ENCODE measurements around the gene PPP1R12B.
"Not testable (repeated sequence)": the region's sequence is repeated elsewhere in the genome, so short reads cannot be mapped to it uniquely, and the experiment has no call there.

PPP1R12B gene

DNA sequence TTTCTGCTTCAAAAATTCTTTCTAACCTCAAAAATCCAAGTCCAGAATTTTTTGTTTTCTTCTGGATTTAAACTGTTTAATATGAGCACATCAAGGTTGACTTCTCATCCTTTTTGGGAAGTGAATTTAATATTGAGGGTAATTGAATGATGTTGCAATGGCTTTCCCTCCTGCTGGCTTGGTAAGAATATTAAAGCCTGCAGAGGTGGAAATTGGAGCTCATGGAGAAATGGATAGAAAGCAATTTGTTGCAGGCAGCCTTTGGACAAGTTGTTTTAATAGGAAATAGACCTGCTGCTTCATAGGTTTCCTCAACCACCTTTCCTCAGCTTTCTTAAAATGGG, 237.1 kb downstream of the PPP1R12B start:
- DNase-seq (ENCODE audit: low spot score) = no peak

DNA sequence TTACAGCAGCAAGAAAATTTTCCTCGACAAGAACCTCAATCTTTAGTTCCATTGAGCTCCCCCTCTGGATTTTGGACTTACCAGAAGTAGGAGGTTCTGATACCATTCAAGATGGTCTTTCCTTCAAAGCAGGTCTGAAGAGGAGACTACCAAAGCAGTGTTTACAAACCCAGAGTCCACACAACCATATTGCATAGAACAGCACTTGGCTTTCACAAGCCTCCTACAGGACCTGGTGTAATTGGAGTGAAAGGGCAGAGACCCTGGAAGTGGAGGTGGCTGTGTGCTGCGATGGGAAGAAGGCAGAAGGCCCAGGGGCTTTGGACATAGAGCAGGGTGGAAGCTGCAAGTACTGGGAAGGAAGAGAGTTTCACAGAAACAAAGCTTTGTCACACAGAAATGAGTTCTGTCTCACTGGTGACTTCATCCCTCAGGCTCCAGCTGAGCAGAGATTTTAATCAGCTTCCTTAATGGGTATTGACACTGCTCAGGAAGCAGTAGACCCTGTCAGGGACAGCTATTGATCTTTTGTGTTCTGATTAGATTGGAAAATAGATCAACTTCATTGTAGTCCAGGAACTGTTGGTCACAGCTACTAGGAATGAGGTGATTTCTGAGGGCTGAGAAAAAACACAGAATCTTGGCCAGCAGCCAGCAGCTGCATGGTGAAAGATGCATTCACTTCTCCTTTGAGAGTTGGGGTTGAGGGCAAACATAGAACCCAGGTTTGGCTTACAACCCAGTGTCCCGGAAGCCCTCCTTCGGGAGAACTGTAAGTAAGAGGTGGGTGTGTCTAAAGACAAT, 237.7 kb downstream of the PPP1R12B start:
- DNase-seq (ENCODE audit: low spot score) = no peak

DNA sequence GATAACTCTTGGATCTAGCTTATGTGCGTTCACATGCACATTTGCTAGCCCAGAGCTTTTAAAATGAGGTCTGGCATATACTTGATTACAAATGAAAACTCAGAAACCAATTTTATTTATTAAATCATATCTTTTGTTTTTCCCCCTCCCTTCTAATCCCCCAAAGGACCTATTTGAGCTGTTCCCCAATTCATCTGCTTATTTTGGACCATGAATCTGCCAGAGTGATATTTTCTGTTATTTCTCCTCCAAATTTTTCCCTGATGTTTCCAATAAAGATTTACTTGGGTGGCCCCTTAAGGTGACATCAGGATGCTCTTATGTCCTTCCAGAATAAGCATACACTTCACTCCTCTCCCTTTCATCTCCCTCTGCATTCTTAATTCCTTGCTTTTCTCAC, 238.4 kb downstream of the PPP1R12B start:
- DNase-seq (ENCODE audit: low spot score) = no peak

DNA sequence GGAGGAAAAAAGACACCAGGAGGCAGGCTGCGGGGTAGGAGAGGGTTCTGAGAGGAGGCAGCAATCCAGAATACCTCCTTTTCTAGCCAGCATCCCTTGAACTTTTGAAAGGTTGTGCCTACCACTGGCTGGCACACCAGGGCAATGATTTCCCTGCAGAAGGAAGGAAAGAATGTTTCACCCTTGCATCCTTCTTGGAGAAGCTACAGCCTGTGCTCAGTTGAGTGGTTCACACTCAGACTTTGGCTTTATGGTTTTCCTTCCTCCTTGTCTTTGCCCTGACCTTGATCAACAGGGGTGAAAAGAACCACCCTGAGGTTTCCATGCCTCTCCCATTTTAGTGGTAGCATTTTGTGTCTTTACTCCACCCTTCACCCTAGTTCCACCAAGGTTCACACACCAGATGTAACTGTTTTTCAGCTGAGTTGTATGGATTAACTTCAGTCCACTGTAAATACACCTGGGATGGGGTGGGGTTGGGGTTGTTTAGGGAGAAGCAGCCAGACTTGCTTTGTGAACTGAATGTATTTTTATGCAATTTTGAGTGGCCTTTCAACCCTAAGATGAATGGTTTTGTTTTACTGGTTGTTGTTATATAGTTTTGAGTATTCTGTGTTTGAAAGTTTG, 239.5 kb downstream of the PPP1R12B start:
- DNase-seq (ENCODE audit: low spot score) = no peak

DNA sequence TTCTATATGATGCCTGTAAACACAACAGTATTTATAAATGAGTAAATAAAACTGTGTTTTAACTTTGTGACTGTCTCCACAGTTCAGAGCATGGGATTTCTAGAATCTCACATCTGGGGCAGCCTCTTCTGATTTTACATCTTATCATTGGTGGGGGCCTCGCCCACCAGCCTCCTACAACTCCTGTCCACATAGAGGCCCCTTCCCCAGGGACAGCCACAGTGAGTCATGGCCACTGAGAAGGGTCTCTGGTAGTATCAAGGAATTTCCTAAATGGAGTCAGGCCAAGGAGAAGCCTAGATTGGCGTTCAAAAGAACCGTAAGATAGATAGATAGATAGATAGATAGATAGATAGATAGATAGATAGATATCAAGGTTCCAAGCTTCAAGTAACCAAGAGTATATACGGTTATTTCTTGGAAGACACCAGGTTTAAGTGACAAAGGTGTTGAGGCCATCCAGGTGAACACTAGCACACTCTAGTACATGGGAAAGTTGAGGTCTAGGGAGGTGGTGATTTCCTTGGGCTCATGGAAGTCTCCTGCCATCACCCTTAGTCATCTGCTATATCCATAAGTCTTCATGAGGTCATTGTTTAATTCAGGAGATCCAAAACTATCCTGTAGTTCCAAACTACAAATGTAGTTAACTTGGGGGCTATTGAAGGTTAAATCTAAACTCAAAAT, 240.1 kb downstream of the PPP1R12B start:
- no peak for DNase-seq (ENCODE audit: low spot score)

DNA sequence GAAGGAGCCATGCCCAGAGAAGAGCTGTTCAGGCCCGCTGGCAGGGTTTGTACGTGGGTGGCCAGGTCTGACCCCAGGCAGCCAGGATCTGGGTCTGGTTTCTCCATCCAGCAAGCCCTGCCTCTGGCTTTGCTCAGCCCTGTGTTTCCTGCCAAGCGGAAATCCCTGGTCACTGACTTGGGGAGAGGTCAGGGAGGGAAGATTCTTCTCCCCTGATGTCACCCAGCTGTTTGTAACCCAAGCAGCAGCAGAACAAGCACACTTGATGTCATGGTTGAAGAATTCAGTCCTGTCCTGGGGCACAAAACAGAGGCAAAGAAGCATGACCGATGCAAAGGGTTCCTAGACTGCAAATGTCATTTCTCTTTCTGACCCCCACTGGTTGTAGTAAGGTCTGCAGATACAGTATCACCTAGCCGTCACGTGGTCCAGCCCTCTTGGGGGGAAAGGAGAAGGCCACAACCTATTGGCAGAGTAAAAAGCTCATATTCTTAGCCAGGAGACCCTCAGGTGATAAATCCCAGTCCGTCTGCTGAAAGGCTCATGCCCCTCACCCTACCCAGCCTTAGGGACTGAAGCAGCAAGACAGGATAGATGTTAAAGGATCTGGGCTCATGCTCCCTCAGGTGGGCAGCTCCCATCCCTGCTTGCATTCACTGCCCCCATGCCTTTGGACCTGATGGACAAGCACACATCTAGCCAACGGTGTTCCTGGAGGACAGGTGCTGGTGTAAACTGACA, 240.9 kb downstream of the PPP1R12B start:
- no peak for DNase-seq (ENCODE audit: low spot score)

DNA sequence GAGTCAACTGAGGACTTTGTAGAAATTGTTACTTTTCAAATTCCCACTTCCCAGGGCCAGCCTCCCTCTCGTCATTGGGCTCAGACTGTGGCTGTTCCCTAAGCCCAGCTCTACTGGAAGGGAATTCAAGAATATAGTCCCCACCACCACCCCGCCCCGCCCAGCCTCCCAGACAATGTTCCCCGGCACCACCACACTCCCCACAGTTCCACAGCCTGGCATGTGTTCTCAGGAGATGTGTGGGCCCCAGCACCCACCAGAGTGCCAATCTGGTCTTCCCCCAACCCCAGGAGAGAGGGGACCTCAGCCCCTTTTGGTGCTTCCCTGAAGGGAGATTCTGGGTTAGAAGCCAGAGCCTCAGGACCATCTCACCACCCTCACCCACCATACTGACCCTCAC, 241.6 kb downstream of the PPP1R12B start:
- DNase-seq (ENCODE audit: low spot score) = no peak

DNA sequence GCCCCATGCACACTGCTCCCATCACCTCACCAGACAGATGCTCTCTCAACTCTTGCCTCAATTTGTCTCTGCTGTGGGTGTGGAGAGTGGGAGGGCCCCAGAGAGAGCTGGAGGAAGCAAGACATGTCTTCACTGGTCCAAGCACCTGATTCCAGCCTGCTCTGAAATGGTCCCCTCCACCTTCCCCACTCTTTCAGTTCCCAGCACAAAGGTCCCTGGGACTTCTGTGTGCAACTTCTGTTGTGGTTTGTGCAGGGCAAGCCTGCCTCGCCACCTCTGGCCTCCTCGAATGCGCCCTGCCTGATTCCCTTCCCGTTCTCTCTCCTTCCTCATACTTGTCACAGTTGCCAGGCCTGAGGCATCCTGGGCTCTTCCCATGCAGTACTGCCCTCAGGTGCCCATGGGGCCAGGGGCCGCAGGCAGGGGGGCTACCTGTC, 242.5 kb downstream of the PPP1R12B start:
- DNase-seq (ENCODE audit: low spot score) = no peak

DNA sequence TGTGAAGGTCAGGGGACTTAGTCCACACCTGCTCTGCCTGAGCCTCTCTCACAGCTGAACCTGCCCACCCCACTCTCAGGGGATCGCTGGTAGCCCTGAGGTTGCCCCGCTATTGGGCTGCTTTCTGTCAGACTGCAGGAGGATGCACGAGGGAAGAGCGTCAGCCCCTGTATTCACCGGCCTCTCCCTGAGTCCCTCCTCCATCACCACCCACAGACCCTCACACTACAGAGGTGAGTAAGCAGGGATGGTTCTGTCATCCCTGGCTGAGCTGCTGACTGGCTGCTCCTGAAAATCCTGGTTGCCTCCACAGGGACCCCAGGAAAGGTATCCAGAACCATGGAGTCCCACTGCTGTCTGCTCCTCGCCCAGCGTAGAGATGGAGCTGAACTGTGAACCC, 243.0 kb downstream of the PPP1R12B start:
- DNase-seq (ENCODE audit: low spot score) = no peak

DNA sequence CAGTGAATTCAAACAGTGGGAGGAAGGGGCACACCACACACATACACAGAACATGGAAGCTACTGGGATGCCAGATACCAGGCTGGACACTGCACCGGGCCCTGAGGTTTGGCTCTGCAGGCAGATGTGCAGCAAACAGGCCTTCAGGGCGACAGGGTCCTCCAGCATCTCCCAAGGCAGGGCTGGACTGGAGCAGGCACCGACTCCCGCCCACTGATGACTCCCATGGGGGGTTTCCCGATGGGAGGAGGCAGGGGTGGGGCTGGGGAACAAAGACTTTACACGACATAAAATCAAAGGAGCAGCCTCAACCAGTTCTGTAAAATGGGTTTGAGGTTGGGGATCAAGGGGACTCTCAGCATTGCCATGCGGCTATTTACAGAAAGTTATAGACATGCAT, 243.6 kb downstream of the PPP1R12B start:
- no peak for DNase-seq (ENCODE audit: low spot score)

DNA sequence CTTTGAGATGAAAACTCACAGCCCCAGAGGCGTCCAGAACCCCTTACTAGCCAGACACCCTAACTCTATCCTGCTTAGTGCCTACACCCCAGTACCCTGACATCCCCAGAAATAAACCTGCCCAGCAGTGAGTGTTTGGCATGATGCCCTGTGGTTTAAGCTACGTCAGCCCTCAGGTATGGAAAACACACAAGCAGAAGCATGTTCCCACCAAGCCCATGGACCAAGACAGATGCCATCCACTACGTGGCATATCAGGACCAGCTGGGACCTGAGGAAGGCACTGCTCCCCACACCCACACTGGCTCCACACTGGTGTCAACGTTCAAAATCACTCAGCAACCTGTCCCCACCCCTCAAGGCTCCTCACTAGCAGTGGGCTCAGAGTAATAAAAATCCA, 245.3 kb downstream of the PPP1R12B start:
- no peak for DNase-seq (ENCODE audit: low spot score)

DNA sequence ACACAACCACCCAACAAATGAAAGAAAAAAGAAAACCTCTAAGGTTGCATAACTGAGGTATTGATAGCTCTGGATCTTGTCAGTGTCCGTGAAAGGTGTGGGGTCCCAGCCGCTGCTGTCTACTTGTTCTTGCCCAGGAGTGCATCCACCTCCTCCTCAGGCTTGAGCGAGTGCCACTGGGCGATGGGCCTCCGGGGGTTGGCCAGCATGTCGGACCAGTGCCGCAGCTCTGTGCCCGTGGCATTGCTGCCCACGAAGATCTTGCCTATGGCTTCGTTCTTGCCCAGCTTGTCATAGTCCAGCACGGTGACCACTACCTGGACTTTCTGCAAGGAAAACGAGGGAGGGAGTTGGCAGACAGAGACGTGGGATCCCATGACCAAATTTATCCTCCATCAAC, 248.1 kb downstream of the PPP1R12B start:
- no peak for DNase-seq (ENCODE audit: low spot score)

DNA sequence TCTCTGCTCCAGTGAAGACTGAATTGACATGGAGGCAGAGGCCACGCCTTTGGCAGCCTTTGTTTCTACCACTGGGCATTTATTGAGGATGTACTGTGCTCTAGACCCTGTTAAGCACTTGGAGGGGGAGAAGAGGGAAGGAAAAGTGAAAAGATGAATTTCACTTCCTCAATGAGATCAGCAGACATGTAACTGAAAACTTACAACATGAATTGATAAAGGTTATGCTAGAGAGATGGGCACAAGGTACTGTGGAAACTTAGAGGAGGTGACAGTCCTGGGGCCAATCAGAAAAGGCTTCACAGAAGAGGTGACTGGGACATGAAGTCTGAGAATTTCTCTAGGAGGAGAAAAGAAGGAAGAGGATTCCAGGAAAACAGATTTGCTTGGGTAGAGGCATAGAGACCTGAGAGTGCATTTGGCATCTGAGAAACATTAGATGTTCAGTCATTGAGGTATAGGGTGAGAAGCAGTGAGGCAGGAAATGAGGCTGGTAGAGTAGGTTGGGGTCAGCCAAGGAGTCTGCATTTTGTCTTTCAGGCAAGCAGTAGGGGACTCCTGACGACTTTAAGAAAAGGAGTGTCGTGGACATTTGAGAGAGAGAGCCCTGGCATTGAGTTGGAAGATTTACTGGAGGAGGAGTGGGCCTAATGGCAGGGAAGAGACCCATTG, 248.7 kb downstream of the PPP1R12B start:
- DNase-seq (ENCODE audit: low spot score) = no peak

DNA sequence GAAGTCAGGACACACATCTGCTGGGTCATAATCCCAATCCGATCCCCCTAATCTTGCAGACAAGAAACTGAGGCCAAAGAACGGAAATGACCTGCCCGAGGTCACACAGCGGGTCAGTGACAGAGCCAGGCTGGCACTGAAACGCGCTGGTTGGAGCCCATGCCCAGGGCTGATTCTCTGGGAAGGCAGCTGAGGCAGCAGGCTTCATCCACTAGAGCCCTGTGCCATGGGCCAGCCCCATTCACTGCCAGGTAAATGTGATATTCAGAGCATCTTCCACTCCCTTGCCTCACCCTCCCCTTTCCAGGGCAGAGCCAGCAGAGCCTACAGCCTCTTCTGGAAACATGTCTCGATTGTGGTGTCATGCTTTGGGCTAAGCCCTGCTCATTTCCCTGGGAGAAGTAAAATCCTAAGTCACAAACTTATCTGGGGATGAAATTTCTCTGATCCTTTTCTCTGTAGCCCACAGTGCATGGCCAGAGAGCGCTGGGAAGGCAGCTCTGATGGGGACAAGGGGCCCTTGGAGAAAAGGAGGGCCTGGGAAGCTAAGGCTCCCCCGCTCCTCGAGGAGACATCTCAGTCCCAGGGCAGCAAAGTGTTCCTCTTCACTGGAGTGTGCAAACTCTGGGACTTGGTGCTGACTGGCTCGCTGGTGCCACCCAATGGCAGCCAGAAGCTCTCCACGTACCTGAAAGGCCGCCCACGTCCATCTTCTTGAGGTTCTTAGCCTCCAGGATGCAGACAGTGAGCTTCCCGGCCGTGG, 251.4 kb downstream of the PPP1R12B start:
- peak; percentile 4 for DNase-seq (ENCODE audit: low spot score)

DNA sequence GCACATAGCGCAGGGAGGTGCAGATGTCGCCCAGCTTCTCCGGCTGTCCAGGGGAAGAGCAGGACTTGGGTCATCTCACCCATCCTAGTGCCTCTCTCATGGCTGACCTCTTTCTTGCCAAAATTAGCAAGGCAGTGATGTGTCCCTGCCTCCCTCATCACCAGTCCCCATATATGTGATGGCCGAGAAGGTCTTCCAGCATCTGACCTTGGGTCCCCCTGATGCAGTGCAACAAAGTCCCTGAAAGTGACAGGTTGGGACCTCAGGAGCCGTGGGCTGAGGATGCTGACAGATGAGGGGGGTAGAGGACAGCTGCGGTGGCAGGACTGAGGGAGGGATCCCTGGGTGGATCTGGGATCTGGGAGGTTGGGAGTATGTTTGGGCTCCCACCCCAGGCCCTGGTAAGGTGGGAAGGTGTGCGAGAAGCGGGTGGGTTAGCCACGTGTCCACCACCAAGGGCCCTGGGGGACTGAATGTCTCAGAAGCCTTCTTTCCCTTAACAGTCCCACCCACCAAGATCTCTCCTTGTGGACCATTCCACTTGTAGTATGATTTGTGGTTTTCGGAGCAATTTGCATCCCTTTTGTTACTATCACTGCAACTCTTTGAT, 252.0 kb downstream of the PPP1R12B start:
- no peak for DNase-seq (ENCODE audit: low spot score)

DNA sequence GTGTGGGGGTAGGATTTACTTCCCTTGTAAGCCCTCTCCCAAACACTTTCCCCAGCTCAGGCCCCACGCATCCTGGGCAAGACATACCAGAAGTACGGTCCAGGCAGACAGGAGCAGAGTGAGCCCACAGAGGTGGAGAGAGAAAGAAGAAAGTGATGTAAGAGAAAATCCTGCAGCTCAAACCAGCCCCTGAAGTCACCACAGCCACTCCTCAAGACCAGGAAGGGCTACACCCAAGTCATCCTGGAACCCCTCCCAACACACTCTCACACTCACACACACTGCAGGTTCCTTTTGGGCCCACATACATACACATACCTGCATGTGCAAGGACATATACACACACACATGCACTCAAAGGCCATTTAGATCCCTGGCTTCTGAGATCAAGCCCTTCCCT, 254.9 kb downstream of the PPP1R12B start:
- DNase-seq (ENCODE audit: low spot score) = no peak

DNA sequence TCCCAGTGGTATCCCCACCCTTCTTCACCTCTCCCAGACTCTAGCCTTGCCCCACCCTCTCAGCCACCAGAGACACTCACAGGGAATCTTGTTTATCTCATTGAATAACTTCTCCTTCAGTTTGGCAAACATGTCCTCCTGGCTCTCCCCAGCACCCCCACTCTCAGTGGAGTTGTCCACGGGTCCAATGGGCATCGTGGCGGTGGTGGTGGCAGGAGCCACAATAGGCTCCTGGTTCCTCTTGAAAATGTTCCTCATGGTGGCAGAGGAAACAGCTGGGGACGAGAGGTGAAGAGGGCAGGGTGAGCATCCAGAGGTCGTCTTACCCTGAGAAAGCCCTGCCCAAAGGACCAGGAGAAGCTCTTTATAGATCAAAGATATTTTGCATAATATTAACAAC, 257.0 kb downstream of the PPP1R12B start:
- DNase-seq (ENCODE audit: low spot score) = no peak

DNA sequence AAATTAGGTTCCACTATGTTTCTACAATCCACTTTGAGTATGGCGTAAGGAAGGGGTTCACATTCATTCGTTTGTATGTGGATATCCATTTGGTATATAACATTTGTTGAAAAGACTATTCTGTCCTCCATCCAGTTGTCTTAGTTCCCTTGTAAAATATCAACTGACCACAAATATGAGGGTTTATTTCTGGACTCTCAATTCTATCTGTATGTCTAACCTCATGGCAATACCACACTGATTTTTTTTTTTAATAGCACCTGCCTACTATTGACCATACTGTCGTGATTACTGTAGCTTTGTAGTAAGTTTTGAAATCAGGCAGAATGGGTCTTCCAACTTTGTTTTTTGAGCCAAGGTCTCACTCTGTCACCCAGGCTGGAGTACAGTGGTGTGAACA, 263.5 kb downstream of the PPP1R12B start:
- not testable (repeated sequence) for DNase-seq (ENCODE audit: low spot score)

DNA sequence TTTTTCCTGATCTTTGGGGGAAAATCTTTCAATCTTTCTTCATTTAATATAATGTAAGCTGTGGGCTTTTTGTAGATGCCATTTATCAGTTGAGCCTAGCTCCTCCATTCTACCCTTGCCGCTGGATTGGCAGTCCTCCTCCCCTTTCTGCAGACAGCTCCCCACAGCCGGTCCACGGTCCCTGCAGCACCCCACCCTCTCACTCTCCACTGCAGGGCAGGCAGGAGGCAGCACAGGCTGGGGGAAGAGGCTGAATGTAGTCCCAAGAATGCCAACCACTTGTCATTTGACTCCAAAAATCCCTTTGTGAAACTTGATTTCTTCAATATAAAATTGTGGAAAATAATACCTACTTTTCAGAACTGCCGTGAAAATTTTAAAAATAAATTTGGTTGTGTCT, 265.1 kb downstream of the PPP1R12B start:
- DNase-seq (ENCODE audit: low spot score) = no peak

DNA sequence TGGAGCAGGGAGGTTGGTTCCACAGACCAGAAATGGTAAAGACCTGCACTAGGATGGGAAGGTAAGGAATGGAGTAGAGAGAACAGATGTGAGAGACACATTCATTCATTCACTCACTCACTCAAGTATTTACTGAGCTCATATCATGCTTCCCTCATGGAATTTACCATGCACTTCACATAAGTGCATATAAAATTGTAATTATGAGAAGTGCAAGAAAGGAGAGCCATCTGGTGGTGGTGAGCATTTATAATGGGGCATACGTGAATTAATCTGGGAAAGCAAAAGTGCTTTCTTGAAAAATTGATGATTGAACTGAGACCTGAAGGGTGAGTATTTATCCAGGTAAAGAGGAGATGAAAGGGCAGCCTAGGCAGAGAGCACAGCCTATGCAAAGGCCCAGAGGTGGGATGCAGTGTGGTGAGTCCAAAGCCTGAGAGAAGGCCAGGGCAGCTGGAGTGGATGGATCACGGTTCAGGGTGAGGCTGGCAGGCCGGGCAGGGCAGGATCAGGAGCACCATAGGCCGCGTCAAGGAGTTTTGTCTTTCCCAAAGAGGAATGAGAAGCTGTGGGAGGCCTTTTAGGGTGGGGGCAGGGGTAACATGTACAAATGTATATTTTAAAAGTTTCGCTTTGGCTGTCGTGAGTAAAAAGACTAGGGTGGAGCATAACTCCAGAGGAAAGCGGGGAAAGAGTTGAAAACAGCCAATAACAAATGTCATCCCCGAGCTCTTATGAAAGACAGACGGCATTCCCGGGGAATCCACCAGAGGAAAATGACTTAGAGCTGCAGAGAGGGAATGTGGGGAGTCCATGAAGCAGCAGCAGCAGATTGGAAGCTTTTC, 266.1 kb downstream of the PPP1R12B start:
- DNase-seq (ENCODE audit: low spot score) = not testable (repeated sequence)
